ENCODE measurements around the gene CCDC24.

DNA sequence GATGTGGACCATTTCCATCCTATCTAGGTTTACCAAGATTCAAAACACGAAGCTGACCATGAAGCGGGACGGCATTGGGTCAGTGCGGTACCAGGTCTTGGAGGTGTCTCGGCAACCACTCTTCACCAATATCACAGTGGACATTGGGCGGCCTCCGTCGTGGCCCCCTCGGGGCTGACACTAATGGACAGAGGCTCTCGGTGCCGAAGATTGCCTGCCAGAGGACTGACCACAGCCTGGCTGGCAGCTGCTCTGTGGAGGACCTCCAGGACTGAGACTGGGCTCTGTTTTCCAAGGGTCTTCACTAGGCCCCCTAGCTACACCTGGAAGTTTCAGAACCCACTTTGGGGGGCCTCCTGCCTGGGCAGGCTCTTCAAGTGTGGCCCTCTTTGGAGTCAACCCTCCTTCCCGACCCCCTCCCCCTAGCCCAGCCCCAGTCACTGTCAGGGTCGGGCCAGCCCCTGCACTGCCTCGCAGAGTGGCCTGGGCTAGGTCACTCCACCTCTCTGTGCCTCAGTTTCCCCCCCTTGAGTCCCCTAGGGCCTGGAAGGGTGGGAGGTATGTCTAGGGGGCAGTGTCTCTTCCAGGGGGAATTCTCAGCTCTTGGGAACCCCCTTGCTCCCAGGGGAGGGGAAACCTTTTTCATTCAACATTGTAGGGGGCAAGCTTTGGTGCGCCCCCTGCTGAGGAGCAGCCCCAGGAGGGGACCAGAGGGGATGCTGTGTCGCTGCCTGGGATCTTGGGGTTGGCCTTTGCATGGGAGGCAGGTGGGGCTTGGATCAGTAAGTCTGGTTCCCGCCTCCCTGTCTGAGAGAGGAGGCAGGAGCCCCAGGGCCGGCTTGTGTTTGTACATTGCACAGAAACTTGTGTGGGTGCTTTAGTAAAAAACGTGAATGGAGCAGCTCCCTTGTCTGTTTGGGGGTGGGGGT is 864 bp upstream of the CCDC24 start:
- TF ChIP-seq CTCF (conservative IDR thresholded peaks at IDR 0.05 in 1 of 2, IDR thresholded peaks at IDR 0.05 in 1 of 2; ENCODE audit: low read depth in 1 of 2, low read length in 2 of 2) = peak in 1 of 2 donors; percentile 7
- TF ChIP-seq EZH2 (IDR thresholded peaks at IDR 0.05; ENCODE audit: low read length, missing control alignments) = no peak
